Liver (tissue), 9 donors: ENCODE results near the gene RNF183. TPM values are rescaled to one million over a fixed set of nuclear protein-coding genes. Genes with fewer than 3 reads are reported as not detected.

Source experiments
- DNase-seq: peaks from one replicate; pipeline ENCODE4 v3.0.0-alpha.2; 2017; ENCODE audit warnings: low spot score
- H3K27ac ChIP-seq, 2 donors: one replicate each; pipeline ENCODE4 v1.7.0; 2013; ENCODE audit warnings: inconsistent platforms in 2 of 2, low read length in 2 of 2, control low read depth in 1 of 2, low read depth in 1 of 2, mild to moderate bottlenecking in 1 of 2
- H3K27me3 ChIP-seq, 4 donors: one replicate each; pipeline versions ENCODE4 v1.6.1 to v1.7.0; 2013; ENCODE audit warnings: low read length in 3 of 4, inconsistent platforms in 1 of 4, mild to moderate bottlenecking in 1 of 4, moderate library complexity in 1 of 4; ENCODE audit not compliant: control insufficient read depth in 4 of 4, insufficient read depth in 4 of 4
- H3K36me3 ChIP-seq, 4 donors: one replicate each; pipeline versions ENCODE4 v1.6.1 to v1.7.0; 2013; ENCODE audit warnings: low read length in 3 of 4, mild to moderate bottlenecking in 3 of 4, low read depth in 1 of 4, moderate library complexity in 1 of 4; ENCODE audit not compliant: control insufficient read depth in 4 of 4, insufficient read depth in 3 of 4
- H3K4me1 ChIP-seq, 4 donors: one replicate each; pipeline versions ENCODE4 v1.6.1 to v1.7.0; 2013; ENCODE audit warnings: low read length in 3 of 4, mild to moderate bottlenecking in 3 of 4, moderate library complexity in 1 of 4; ENCODE audit not compliant: control insufficient read depth in 4 of 4, insufficient read depth in 4 of 4
- H3K4me3 ChIP-seq, 3 donors: one replicate each; pipeline versions ENCODE4 v1.6.1 to v1.7.0; 2013; ENCODE audit warnings: low read length in 3 of 3, control low read depth in 1 of 3, low read depth in 1 of 3, mild to moderate bottlenecking in 1 of 3
- H3K9ac ChIP-seq, 2 donors: one replicate each; pipeline ENCODE4 v1.7.0; 2013; ENCODE audit warnings: low read length in 2 of 2, mild to moderate bottlenecking in 2 of 2, moderate library complexity in 2 of 2, control low read depth in 1 of 2, low read depth in 1 of 2
- H3K9me3 ChIP-seq, 4 donors: one replicate each; pipeline versions ENCODE4 v1.6.1 to v1.7.0; 2013; ENCODE audit warnings: low read length in 3 of 4; ENCODE audit not compliant: control insufficient read depth in 4 of 4
- CTCF ChIP-seq: fragments of 150-350 bp; IDR thresholded peaks from 2 replicates; pipeline ENCODE4 v1.5.1; 2017; ENCODE audit warnings: improper control_type of control experiment, low read depth, low read length; ENCODE audit not compliant: missing input control
- EGR1 ChIP-seq, 2 donors: IDR thresholded peaks; 2 replicates each; pipeline ENCODE4 v1.6.1; 2016 to 2018; ENCODE audit warnings: antibody characterized with exemption in 2 of 2, low read depth in 2 of 2
- FOXA2 ChIP-seq: IDR thresholded peaks from 2 replicates; pipeline ENCODE4 v1.6.1; 2016; ENCODE audit warnings: antibody characterized with exemption
- GABPA ChIP-seq, 2 donors: IDR thresholded peaks in 1 of 2; conservative IDR thresholded peaks in 1 of 2; 2 replicates each; pipeline ENCODE4 v1.6.1; 2016; ENCODE audit warnings: antibody characterized with exemption in 2 of 2, mild to moderate bottlenecking in 1 of 2, moderate library complexity in 1 of 2
- HNF4A ChIP-seq, 2 donors: conservative IDR thresholded peaks; 2 replicates each; pipeline ENCODE4 v1.6.1; 2016; ENCODE audit warnings: antibody characterized with exemption in 2 of 2, mild to moderate bottlenecking in 2 of 2
- HNF4G ChIP-seq: IDR thresholded peaks from 2 replicates; pipeline ENCODE4 v1.6.1; 2016; ENCODE audit warnings: antibody characterized with exemption
- JUND ChIP-seq, 2 donors: IDR thresholded peaks; 2 replicates each; pipeline ENCODE4 v1.6.1; 2016; ENCODE audit warnings: antibody characterized with exemption in 2 of 2
- NR2F2 ChIP-seq: IDR thresholded peaks from 2 replicates; pipeline ENCODE4 v1.6.1; 2016; ENCODE audit warnings: antibody characterized with exemption
- RAD21 ChIP-seq, 2 donors: IDR thresholded peaks; 2 replicates each; pipeline ENCODE4 v1.6.1; 2016; ENCODE audit warnings: antibody characterized with exemption in 2 of 2, mild to moderate bottlenecking in 2 of 2
- REST ChIP-seq: IDR thresholded peaks from 2 replicates; pipeline ENCODE4 v1.6.1; 2016; ENCODE audit warnings: antibody characterized with exemption, mild to moderate bottlenecking
- RXRA ChIP-seq, 2 donors: IDR thresholded peaks; 2 replicates each; pipeline ENCODE4 v1.6.1; 2017 to 2018; ENCODE audit warnings: antibody characterized with exemption in 2 of 2, mild to moderate bottlenecking in 1 of 2
- SP1 ChIP-seq: IDR thresholded peaks from 2 replicates; pipeline ENCODE4 v1.6.1; 2018; ENCODE audit warnings: antibody characterized with exemption, mild to moderate bottlenecking
- TAF1 ChIP-seq: conservative IDR thresholded peaks from 2 replicates; pipeline ENCODE4 v1.6.1; 2016; ENCODE audit warnings: antibody characterized with exemption, mild to moderate bottlenecking
- YY1 ChIP-seq: IDR thresholded peaks from 2 replicates; pipeline ENCODE4 v1.6.1; 2016; ENCODE audit warnings: antibody characterized with exemption, mild to moderate bottlenecking
- ZBTB33 ChIP-seq: IDR thresholded peaks from 2 replicates; pipeline ENCODE4 v1.6.1; 2016; ENCODE audit warnings: antibody characterized with exemption
- WGBS: extraction: QIAGEN DNeasy Blood & Tissue Kit; methylation state at CpG from one replicate; pipeline ENCODE4 v1.1.7; 2013; 5-methylcytosine and 5-hydroxymethylcytosine counted together
- polyA plus RNA-seq, 2 donors: library from polyadenylated mRNA; stranded (reverse) in 1 of 2; unstranded in 1 of 2; fragments of 200-250 nt in 1 of 2; fragments of >200 nt in 1 of 2; fragmentation: Nextera tagmentation in 1 of 2; extraction: Ambion mirVana in 1 of 2; gene quantifications; one replicate each; pipeline versions ENCODE4 v1.2.1 to v1.2.3, GENCODE V29; 2013 to 2015
- total RNA-seq, 2 donors: library from RNA; depleted of rRNA; stranded (reverse); fragments of >200 nt; gene quantifications; one replicate each; pipeline ENCODE4 v1.2.3, GENCODE V29; 2014
- donor health status: healthy.
- donor health status: healthy.
- donor health status: healthy.
- donor health status: healthy.
- donor health status: healthy.

Gene RNF183
- total and polyA plus RNA-seq, 4 donors: 0.07 TPM; not detected in 3

GRCh38 chr9:113345671-113346070, 42.5 kb upstream of the RNF183 start:
- Histone ChIP-seq H3K27me3 (no peaks in the 10 kb centered on the region), H3K36me3 (no peaks in the 10 kb centered on the region), H3K4me3 (no peak overlapping the region), H3K9me3 (no peaks in the 10 kb centered on the region), H3K9ac (no peak overlapping the region), H3K4me1 (peaks cover 7 to 14% (median 10%) of the 10 kb centered on the region in 4 donors), H3K27ac (no peak overlapping the region)
- WGBS: 77% methylated on average over 1 of the region's 1 CpG
- TF ChIP-seq RXRA (IDR thresholded peaks at IDR 0.05) (no peak), NR2F2 (no peak), REST (no peak), FOXA2 (no peak), GABPA (IDR thresholded peaks at IDR 0.05 in 1 of 2, conservative IDR thresholded peaks at IDR 0.05 in 1 of 2) (no peak), YY1 (no peak), ZBTB33 (no peak), RAD21 (IDR thresholded peaks at IDR 0.05) (no peak), EGR1 (IDR thresholded peaks at IDR 0.05; ENCODE audit: low read depth in 2 of 2) (no peak), SP1 (no peak), HNF4A (conservative IDR thresholded peaks at IDR 0.05) (no peak), HNF4G (no peak), TAF1 (no peak), CTCF (no peak)
- DNase-seq: no peak

- peaks cover 8 to 17% (median 14%) of the 10 kb centered on the region in 4 donors for H3K4me1 ChIP-seq
- no peak overlapping the region for H3K27ac ChIP-seq
- H3K9me3 ChIP-seq: no peaks in the 10 kb centered on the region
- no peak for DNase-seq
- H3K4me3 ChIP-seq: no peak overlapping the region
- H3K36me3 ChIP-seq: no peaks in the 10 kb centered on the region
- no peak overlapping the region for H3K9ac ChIP-seq
- WGBS: 84% methylated on average over 2 of the region's 2 CpGs
- no peaks in the 10 kb centered on the region for H3K27me3 ChIP-seq
- TF ChIP-seq CTCF (no peak), SP1 (no peak), JUND (IDR thresholded peaks at IDR 0.05) (no peak), YY1 (no peak), HNF4A (conservative IDR thresholded peaks at IDR 0.05) (no peak), FOXA2 (no peak)
Observed at GRCh38 chr9:113345190-113345589, 42.0 kb upstream of the RNF183 start.
